Embryonic facial prominence (tissue), 1 donor: Measurements from ENCODE around the gene UBXN2A.
A peak's percentile ranks its signal among the peaks of the same experiment; 100 is the strongest.

ENCODE experiments used
- DNase-seq: peaks from one replicate; pipeline ENCODE4 v3.0.0-alpha.2; 2016; ENCODE audit errors: extremely low spot score

Gene UBXN2A

DNA sequence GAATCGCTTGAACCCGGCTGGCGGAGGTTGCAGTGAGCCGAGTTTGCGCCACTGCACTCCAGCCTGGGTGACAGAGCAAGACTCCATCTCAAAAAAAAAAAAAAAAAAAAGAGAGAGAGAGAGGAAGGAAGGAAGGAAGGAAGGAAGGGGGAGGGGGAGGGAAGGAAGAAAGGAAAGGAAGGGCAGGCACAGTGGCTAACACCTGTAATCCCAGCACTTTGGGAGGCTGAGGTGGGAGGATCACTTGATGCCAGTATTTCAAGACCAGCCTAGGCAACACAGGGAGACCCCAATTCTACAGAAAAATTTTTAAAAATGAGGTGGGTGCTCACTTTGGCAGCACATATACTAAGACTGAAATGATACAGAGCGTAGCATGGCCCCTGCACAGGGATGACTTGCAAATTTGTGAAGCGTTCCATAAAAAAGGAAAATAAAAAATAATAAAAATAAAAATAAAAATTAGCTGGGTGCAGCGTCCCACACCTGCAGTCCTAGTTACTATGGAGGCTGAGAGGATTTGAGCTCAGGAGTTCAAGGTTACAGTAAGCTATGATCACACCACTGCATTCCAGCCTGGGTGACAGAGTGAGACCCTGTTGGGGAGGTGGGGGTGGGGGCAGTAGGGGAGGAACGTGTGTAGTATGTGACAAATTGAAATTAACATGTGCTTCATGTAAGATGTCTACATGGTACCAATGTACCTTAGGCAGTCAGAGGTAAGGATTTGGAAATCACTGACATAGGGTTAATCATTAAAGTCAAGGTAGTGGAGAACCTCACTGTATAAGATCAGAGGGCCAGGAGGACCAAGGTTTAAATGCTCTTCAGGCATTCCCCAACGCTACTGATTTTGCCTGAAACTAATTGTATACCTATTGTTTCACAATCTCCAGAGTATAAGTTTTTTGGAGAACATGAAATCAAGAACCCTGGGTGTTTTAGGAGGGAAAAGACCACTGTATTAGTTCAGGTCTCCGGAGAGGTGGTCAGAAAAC is 105.5 kb downstream of the UBXN2A start:
- DNase-seq: no peak

DNA sequence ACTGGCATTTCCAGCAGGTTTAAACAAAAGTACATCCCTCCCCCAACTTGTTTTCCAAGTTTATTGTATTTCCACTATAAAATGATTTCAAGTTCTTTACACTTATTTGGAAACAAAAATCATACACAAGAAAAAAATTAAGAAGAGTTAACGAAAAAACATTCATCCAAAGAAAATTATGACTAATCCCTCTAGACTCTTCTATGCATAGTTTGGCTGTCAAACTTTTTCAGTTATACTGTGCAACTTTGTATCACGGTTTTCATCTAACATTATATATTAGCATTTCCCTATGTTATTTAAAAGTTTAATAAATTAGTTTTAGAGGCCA is 106.3 kb downstream of the UBXN2A start:
- DNase-seq: no peak

DNA sequence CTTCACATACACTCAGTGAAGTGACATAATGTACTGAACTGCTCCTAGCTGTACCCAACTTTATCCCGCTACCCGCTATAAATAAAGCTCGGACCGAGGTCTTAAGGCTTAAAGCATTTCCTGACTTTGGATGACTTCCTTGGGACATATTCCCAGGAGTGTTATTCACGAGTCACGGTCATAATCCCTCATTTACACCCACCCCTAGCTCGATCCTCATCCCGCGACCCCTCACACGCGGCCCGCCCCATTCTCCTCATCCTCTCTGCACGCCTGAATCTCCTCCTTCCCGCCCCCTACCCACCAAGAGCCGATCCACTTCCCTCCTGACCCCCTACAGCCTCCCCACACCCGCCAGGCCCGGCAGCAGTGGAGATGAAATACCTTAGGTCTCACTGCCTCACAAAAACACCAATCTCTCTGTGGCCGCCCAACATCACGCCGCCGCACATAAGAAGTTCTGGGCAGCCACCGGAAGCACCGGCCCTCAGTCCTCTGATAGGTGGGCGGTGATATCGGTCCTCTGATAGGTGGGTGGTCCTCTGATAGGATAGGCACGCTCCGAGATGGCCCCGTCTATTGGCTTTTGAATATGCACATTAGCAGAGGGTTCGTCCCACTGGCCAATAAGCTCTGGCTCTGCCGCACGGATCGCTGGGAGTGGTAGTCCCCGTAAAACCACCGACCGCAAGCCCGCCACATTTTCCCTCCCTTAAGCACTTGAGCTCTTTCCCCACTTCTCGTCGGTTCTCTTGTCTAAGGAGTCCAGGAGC is 106.9 kb downstream of the UBXN2A start, which contains the start of gene WDCP:
Gene WDCP, minus strand, starts transcription at position 462 of the 773 bp plus-strand sequence. CDS start 7,897 bp downstream, outside the sequence.
- peak; percentile 98 for DNase-seq

DNA sequence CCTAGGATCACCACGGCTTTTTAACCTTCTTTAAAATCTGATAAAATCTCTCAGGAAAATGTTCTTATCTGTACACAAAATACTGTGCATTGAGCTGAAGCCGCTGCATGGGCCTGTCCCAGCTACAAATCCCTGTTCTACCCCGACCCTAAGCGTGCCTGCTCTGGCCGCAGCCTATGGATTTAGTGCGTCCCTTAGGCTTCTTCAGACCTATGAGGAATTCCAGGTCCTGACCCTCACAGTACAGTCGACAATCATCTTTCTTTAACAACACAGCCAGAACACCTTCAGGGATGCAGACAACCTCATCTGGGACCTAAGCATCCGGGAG is 107.4 kb downstream of the UBXN2A start:
- no peak for DNase-seq

DNA sequence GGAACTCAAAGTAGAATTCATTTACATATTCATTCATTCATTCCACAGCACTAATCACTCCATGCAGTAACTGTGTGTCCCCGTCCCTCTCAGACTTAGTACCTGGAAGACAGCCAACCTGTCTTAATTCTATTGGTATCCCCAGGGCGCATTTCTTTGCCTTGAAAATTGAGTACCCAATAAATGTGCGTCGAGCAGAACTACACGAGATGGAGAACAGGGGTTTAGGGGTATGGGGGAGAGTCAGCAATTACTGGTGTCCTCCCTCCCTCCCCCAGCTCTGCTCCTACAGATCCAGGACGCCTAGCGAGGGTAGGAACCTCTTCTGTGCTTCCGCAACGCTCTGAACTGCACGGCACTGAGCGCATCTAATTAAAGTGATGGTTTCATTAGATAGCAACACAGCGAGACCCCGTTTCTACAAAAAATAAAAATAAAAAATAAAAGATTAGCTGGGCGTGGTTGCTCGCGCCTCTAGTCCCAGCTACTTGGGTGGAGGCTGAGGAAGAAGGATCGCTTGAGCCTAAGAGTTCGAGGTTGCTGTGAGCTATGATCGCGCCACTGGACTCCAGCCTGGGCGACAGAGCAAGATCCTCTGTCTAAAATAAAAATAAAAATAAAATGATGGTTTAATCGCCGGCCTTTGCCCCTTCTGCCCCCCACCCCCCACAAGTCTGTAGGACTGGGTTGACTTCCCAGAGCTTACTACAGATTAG is 108.7 kb downstream of the UBXN2A start:
- no peak for DNase-seq

DNA sequence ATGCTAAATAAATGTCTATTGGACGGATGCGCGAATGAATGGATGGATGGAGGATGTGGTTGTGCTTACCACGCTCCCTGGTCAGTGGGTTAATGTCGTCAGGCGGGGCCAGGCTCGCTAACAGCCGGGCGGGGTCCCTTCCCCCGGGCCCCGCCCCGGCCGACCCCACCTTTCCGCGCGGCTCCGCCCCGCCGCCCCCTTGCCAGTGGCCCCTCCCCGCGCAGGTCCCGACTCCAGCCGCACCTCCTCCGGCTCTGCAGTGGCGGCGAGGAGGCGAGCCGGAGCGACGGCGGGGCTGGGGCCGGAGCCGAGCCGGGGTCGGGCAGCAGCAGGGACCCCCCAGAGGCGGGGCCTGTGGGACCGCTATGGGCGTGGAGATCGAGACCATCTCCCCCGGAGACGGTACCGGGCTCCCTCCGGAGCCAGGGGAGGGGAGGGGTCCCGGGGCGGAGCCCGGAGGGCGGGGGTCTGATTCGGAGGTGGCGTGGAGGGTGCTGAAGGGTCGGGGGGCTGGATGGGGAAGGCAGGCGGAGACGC is 109.3 kb downstream of the UBXN2A start, which contains the start of gene FKBP1B:
Gene FKBP1B, plus strand, starts transcription at position 257 of the 537 bp plus-strand sequence. Its CDS starts 109 bp downstream, at position 366.
- DNase-seq: no peak

DNA sequence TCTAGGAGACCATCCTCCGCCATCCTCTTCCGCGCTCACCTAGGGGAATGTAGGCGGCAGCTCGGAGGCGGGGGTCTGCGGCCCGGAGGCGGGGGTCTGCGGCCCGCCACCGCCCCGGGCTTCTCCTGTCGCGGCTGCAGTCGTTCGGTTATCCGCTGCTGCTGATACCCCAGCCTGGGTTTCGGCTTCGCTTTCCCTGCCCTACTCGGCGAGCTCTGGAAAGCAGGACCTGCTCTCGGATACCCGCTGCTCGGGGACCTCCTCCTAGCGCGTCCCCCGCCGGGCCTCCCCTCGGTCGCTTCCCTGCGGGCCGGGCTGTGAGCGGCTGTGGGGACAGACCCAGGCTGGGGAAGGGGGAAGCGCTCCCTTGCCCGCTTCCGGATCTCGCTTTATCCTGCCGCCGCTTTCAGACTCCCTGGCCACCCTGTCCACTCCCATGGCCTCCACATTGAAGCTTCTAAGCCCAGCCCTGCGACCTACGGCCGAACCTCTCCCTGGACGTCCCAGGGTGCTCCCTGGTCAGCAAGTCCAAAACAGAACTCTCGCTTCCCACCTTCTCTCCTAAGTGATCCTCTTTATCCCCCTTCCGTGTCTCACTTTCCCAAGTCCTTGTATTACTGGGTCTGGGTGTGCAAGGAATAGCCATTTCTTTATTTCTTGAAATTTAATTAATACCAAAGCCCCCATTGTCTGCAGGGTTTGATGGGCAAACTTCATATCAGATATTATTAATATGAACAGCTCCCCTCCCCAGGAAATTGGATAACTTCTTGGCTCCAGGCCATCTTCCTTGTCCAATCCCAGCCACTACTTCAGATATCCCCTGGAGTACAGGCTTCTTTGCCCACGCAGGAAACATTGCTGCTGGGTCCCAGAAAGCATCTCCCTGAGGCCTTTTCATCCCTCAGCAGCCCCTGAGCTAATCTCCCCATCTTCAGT is 110.0 kb downstream of the UBXN2A start:
- DNase-seq: no peak

DNA sequence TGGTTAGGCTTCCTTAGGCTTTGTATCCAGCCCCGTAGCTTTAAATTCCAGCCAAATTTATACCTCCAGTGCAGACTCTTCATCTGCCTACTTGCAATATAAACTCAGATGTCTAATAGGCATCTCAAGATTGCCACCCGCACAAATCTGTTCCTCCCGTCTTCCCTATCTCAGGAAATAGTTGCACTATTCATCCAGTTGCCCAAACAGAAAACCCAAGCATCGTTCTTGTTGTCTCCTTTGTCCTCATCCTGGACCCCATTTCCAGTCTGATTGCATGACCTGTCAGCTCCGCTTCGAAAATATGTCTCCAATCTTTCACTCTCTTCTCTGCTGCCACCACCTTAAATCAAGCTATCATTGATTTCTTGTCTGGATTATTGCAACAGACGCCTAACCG is 111.6 kb downstream of the UBXN2A start:
- no peak for DNase-seq

DNA sequence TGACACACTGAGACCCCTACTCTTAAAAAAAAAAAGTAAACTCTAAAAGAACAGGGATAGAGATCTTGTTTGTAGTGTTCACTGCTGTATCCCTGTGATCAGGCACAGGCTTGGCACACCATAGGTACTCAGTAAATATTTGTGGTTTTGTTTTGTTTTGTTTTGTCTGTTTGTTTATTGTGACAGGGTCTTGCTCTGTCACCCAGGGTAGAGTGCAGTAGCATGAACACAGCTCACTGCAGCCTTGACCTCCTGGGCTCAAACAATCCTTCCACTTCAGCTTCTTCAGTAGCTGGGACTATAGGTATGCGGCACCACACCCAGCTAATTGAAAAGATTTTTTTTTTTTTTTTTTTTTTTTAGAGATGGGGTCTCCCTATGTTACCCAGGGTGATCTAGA is 112.7 kb downstream of the UBXN2A start:
- DNase-seq: no peak
